ENCODE results near the gene HDAC7.

DNA sequence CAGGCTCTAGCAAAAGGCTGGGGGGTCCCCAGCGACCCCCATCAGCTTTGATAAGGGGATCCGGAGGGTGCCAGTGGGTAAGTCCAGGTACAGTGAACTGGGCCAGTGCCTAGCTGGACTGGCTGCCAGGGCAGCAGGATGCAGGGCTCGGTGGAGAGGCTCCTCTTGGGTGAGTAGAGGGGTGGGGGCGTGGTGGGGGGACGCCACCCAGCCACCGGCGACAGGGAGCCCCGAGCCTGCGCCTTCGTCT is 61.2 kb downstream of the HDAC7 start:
- TF ChIP-seq, protein P1, sequence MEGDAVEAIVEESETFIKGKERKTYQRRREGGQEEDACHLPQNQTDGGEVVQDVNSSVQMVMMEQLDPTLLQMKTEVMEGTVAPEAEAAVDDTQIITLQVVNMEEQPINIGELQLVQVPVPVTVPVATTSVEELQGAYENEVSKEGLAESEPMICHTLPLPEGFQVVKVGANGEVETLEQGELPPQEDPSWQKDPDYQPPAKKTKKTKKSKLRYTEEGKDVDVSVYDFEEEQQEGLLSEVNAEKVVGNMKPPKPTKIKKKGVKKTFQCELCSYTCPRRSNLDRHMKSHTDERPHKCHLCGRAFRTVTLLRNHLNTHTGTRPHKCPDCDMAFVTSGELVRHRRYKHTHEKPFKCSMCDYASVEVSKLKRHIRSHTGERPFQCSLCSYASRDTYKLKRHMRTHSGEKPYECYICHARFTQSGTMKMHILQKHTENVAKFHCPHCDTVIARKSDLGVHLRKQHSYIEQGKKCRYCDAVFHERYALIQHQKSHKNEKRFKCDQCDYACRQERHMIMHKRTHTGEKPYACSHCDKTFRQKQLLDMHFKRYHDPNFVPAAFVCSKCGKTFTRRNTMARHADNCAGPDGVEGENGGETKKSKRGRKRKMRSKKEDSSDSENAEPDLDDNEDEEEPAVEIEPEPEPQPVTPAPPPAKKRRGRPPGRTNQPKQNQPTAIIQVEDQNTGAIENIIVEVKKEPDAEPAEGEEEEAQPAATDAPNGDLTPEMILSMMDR (conservative IDR thresholded peaks at IDR 0.05; ENCODE audit: low read depth in 2 of 2) = no peak
- TF ChIP-seq EZH2phosphoT487 (IDR thresholded peaks at IDR 0.05; ENCODE audit: unreplicated experiment) = no peak

Measured in GM23338 (cell line).